Mononuclear cell (primary cell): ENCODE data around the gene CEP112. TPM values are rescaled to one million over a fixed set of nuclear protein-coding genes. Genes with fewer than 3 reads are reported as not detected.

Source experiments
- H3K27me3 ChIP-seq: 2 replicates; pipeline ENCODE4 v1.6.0; 2011; ENCODE audit warnings: low read length, control low read depth; ENCODE audit not compliant: insufficient read depth
- H3K4me1 ChIP-seq: 2 replicates; pipeline ENCODE4 v1.5.1; 2011; ENCODE audit warnings: mild to moderate bottlenecking, low read length, control low read depth; ENCODE audit not compliant: insufficient read depth
- H3K4me3 ChIP-seq: 2 replicates; pipeline ENCODE4 v1.5.1; 2011; ENCODE audit warnings: mild to moderate bottlenecking, low read length, moderate library complexity
- H3K9me3 ChIP-seq: 2 replicates; pipeline ENCODE4 v1.5.1; 2011; ENCODE audit warnings: low read depth, mild to moderate bottlenecking, control low read depth, low read length
- total RNA-seq: library from RNA; depleted of rRNA; stranded (reverse); fragments of >200 nt; gene quantifications from one replicate; pipeline ENCODE4 v1.2.3, GENCODE V29; 2012

Gene CEP112
- total RNA-seq, 1 donor, result 3.3 TPM

- Histone ChIP-seq H3K4me3 (no peak overlapping the region), H3K9me3 (no peaks in the 10 kb centered on the region)
Measured at GRCh38 chr17:65668211-65668610, 523.7 kb downstream of the CEP112 start.

DNA sequence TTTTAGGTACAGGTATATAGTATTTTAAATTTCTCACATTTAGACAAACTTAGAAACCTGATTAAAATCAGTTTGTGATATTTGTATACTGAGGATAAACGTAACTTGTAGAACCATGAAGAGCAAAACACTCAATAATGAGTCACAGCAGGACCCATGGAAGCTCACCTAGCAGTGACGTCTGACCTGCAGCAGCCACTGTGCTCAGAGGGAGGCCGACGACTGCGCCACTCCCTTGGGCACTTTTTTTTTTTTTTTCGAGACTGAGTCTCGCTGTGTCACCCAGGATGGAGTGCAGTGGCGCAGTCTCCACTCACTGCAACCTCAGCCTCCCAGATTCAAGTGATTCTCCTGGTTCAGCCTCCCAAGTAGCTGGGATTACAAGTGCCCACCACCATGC is 524.3 kb downstream of the CEP112 start:
- Histone ChIP-seq H3K9me3 (no peaks in the 10 kb centered on the region), H3K27me3 (no peaks in the 10 kb centered on the region), H3K4me1 (no peaks in the 10 kb centered on the region), H3K4me3 (no peak overlapping the region)

More at GRCh38 chr17:65668211-65668610, 523.7 kb downstream of the CEP112 start:
- Histone ChIP-seq H3K4me1 (no peaks in the 10 kb centered on the region), H3K27me3 (no peaks in the 10 kb centered on the region)

DNA sequence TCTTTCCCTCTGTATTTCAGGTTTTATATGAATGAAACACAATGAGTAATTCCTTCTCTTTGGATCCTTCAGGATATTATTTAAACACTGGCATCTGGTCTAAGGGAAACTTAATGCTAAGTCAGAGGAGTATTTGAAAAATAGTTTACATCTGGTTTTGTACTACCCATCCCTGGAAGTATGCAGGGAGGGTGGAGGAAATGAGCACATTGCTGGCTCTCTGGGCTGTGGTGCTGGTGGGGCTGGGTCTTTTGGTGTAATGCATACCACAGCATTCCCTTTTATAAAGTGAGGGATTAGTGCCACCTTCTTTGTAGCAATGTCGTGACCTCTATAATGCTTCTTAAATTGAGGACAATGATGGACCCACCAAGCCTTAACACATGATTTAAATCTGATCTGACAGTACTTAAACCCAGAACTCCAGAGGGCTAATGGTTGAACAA is 525.0 kb downstream of the CEP112 start:
- Histone ChIP-seq H3K9me3 (no peaks in the 10 kb centered on the region), H3K27me3 (no peaks in the 10 kb centered on the region), H3K4me3 (no peak overlapping the region), H3K4me1 (no peaks in the 10 kb centered on the region)

DNA sequence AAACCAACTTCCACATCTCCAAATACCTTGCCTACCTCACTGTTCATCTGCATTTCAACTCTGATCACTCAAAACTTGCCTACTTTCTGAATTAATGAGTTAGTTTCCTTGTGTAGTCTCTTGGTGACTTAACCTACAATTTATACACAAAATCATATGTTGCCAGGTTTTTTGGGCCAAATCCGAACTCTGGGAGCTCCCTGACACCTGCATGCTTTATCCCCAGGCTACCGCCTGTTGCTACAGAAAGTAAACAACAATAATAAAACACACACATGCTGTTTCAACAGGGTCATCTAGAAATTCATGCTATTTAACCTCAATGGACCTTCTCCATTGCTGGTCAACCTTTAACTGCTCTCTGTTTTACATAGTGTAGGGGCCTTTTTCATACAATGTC is 526.0 kb downstream of the CEP112 start:
- no peaks in the 10 kb centered on the region for H3K4me1 ChIP-seq
- no peaks in the 10 kb centered on the region for H3K27me3 ChIP-seq
- H3K9me3 ChIP-seq, result no peaks in the 10 kb centered on the region
- no peak overlapping the region for H3K4me3 ChIP-seq

- Histone ChIP-seq H3K4me3 (no peak overlapping the region), H3K27me3 (no peaks in the 10 kb centered on the region), H3K9me3 (no peaks in the 10 kb centered on the region)
Measured at GRCh38 chr17:65664696-65665095, 527.2 kb downstream of the CEP112 start.

GRCh38 chr17:65664266-65664665 is 527.7 kb downstream of the CEP112 start:
- no peaks in the 10 kb centered on the region for H3K9me3 ChIP-seq
- no peaks in the 10 kb centered on the region for H3K4me1 ChIP-seq
- no peaks in the 10 kb centered on the region for H3K27me3 ChIP-seq
- H3K4me3 ChIP-seq, result no peak overlapping the region

More at GRCh38 chr17:65664696-65665095, 527.2 kb downstream of the CEP112 start:
- H3K4me1 ChIP-seq, result no peaks in the 10 kb centered on the region

DNA sequence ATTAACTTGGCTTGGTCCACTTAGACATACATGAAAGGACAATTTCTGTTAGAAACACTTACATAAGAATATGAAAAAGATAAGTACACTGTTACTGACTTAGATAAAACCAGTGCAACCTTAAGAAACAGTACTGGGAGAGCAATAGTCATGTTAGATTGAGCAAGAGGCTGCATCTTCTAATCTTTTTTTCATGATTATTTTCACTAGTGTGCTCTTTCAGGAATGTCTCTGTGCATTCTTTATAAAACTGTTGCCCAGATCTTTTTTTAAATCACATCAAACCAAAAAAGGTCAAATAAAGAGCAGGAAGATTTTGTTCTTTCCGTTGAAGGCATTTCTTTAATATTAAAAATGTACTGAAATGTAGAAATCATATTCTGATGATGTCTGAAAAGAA is 529.7 kb downstream of the CEP112 start:
- H3K4me3 ChIP-seq, result no peak overlapping the region
- H3K27me3 ChIP-seq, result no peaks in the 10 kb centered on the region
- no peaks in the 10 kb centered on the region for H3K9me3 ChIP-seq
- no peaks in the 10 kb centered on the region for H3K4me1 ChIP-seq

GRCh38 chr17:65660947-65661346 is 531.0 kb downstream of the CEP112 start:
- Histone ChIP-seq H3K4me3 (no peak overlapping the region), H3K27me3 (no peaks in the 10 kb centered on the region), H3K4me1 (no peaks in the 10 kb centered on the region), H3K9me3 (no peaks in the 10 kb centered on the region)

- Histone ChIP-seq H3K4me1 (no peaks in the 10 kb centered on the region), H3K4me3 (no peak overlapping the region), H3K9me3 (no peaks in the 10 kb centered on the region), H3K27me3 (no peaks in the 10 kb centered on the region)
Measured at GRCh38 chr17:65660078-65660477, 531.9 kb downstream of the CEP112 start.

GRCh38 chr17:65659512-65659911 is 532.4 kb downstream of the CEP112 start:
- Histone ChIP-seq H3K4me3 (no peak overlapping the region), H3K27me3 (no peaks in the 10 kb centered on the region), H3K4me1 (no peaks in the 10 kb centered on the region), H3K9me3 (no peaks in the 10 kb centered on the region)

DNA sequence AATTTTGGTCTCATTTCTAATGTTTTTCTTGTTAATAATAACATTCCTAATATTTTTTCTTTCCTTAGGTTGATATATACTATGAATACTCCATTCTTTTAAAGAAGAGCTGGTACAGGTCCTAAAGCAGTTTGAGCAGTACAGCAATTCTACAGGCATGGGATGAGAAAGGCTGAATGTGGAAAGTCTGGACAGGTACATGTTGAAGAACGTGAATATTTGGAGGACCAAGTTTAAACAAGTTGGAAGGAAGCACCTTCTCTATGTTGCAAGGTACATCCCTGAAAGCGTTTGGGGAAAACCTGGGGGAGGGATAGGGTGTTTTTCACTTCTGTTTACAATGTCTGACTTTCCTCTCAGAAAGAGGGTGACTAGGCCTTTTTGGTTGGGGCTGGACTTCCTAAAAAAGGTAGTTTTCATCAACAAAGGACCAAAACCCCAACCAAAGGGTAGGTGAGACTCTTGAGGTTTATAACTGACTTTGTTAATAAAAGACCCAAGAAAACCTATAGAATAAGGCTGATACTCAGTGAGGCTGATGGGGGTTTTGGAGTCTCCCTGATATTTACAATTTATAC is 534.6 kb downstream of the CEP112 start:
- H3K9me3 ChIP-seq, result no peaks in the 10 kb centered on the region
- H3K4me3 ChIP-seq, result no peak overlapping the region
- H3K4me1 ChIP-seq, result no peaks in the 10 kb centered on the region

DNA sequence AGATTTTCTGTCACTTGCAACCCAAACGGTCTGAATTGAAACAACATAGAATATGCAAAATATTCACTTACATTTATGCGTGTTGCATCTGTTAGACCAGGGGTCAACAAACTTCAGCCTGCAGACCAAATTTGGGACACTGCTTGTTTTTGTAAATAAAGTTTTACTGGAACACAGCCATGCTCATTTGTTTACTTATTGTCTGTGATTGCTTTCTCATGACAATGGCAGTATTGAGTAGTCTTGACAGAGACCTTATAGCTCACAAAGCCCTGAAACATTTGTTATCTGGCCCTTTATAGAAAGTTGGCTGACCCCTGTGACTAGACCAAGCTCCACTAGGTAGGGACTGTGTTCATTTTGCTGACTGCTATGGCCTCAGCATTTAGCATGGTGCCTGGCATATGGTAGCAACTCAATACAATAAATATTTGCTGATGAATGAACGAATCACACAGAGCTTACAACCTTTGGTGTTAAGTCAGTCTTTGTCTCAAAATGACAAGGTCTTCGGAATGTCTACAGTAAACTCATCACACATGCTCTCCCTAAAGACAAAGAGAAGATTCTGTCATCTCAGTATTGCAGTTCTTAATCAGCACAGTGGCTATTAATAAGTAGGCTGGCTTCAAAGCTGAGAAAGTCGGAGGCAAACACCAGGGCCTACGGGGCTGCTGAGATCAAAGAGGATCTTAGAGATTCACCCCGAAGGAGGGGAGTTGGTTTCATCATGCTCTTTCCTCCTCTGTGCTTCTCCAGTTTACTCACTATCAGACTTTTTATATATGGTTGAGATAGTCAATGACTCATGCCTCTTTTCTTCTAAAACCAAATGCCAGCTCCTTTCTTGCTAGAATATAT is 535.3 kb downstream of the CEP112 start:
- H3K9me3 ChIP-seq, result no peaks in the 10 kb centered on the region
- H3K27me3 ChIP-seq, result no peaks in the 10 kb centered on the region
- no peak overlapping the region for H3K4me3 ChIP-seq
- no peaks in the 10 kb centered on the region for H3K4me1 ChIP-seq

More for the DNA sequence above, 534.6 kb downstream of the CEP112 start:
- no peaks in the 10 kb centered on the region for H3K27me3 ChIP-seq

- Histone ChIP-seq H3K9me3 (no peaks in the 10 kb centered on the region), H3K4me3 (no peak overlapping the region), H3K27me3 (no peaks in the 10 kb centered on the region), H3K4me1 (no peaks in the 10 kb centered on the region)
Measured at GRCh38 chr17:65655706-65656105, 536.2 kb downstream of the CEP112 start.

DNA sequence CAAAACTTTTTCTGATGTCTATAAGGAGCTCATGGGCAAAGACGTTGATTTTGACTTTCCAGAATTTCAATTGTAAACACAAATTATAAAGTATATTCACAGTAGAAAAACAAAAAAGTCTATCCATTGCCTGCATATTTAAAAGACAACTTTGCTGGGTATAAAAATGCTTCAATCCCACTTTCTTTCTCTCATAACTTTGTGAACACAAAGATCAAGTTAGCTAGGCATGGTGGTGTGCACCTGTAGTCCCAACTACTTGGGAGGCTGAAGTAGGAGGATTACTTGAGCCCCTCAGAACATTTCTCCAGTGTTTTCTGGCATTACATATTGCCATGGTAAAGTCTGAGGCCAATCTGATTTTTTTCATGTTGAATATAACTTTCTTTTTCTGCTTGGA is 547.4 kb downstream of the CEP112 start:
- H3K4me1 ChIP-seq, result no peaks in the 10 kb centered on the region
- H3K9me3 ChIP-seq, result no peaks in the 10 kb centered on the region
- no peak overlapping the region for H3K4me3 ChIP-seq
- no peaks in the 10 kb centered on the region for H3K27me3 ChIP-seq

GRCh38 chr17:65638221-65638975 is 553.5 kb downstream of the CEP112 start:
- Histone ChIP-seq H3K27me3 (no peaks in the 10 kb centered on the region), H3K9me3 (no peaks in the 10 kb centered on the region), H3K4me3 (no peak overlapping the region), H3K4me1 (no peaks in the 10 kb centered on the region)
